IPS-20b (cell line): ENCODE data around the gene TNKS2.

Experiments
- H3K27ac ChIP-seq: one replicate; pipeline ENCODE4 v1.5.1; 2013; ENCODE audit warnings: low read length
- H3K27me3 ChIP-seq: 2 replicates; pipeline ENCODE4 v1.6.1; 2013; ENCODE audit warnings: mild to moderate bottlenecking, low read length, inconsistent platforms; ENCODE audit not compliant: insufficient read depth
- H3K36me3 ChIP-seq: 2 replicates; pipeline ENCODE4 v1.6.1; 2013; ENCODE audit warnings: low read depth, mild to moderate bottlenecking, inconsistent platforms, low read length, moderate library complexity; ENCODE audit not compliant: insufficient read depth
- H3K4me1 ChIP-seq: 2 replicates; pipeline ENCODE4 v1.6.1; 2013; ENCODE audit warnings: mild to moderate bottlenecking, control low read depth, inconsistent platforms, low read length, moderate library complexity; ENCODE audit not compliant: insufficient read depth
- H3K4me3 ChIP-seq: 2 replicates; pipeline ENCODE4 v1.5.1; 2013; ENCODE audit warnings: mild to moderate bottlenecking, low read length, inconsistent platforms
- H3K9ac ChIP-seq: 2 replicates; pipeline ENCODE4 v1.6.1; 2013; ENCODE audit warnings: low read depth, mild to moderate bottlenecking, inconsistent platforms, low read length, moderate library complexity
- H3K9me3 ChIP-seq: 2 replicates; pipeline ENCODE4 v1.6.1; 2013; ENCODE audit warnings: mild to moderate bottlenecking, low read depth, low read length, inconsistent platforms; ENCODE audit not compliant: insufficient read depth

Gene TNKS2

DNA sequence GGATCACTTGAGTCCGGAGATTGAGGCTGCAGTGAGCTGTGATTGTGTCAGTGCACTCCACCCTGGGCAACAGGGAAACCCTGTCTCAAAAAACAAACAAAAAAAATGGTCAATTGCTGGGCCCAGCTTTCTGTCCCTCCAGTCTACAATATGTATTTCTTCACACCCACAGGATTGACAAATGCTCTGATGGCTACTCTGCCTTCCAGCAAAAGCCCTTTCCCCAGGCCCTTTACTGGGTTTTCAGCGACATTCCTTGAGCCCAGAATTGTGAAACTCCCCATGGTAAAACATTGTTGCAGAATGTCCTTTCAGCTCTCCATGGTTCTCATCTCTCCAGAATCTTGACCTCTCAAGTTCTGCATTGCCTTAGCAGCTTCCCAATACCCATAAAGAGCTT, 23.7 kb upstream of the TNKS2 start:
- H3K27ac ChIP-seq = no peak overlapping the region
- H3K36me3 ChIP-seq = no peaks in the 10 kb centered on the region
- peaks cover 7% of the 10 kb centered on the region; the same call in 1 of the 2 replicates for H3K4me1 ChIP-seq
- no peaks in the 10 kb centered on the region for H3K27me3 ChIP-seq
- no peaks in the 10 kb centered on the region for H3K9me3 ChIP-seq
- H3K9ac ChIP-seq = no peak overlapping the region
- H3K4me3 ChIP-seq = no peak overlapping the region

DNA sequence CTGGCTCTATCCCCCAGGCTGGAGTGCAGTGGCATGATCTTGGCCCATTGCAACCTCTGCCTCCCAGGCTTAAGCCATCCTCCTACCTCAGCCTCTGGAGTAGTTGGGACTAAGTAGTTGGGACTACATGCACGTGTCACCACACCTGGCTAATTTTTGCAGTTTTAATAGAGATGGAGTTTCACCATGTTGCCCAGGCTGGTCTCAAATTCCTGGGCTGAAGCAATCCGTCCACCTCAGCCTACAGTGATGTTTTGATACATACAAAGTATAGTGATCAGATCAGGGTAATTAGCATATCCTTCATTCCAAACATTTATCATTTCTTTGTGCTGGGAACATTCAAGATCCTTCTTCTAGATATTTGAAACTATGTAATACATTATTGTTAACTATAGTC, 22.5 kb upstream of the TNKS2 start:
- peaks cover 7% of the 10 kb centered on the region; the same call in 1 of the 2 replicates for H3K4me1 ChIP-seq
- no peak overlapping the region for H3K4me3 ChIP-seq
- no peak overlapping the region for H3K9ac ChIP-seq
- no peak overlapping the region for H3K27ac ChIP-seq
- no peaks in the 10 kb centered on the region for H3K27me3 ChIP-seq
- H3K9me3 ChIP-seq = no peaks in the 10 kb centered on the region
- H3K36me3 ChIP-seq = no peaks in the 10 kb centered on the region

DNA sequence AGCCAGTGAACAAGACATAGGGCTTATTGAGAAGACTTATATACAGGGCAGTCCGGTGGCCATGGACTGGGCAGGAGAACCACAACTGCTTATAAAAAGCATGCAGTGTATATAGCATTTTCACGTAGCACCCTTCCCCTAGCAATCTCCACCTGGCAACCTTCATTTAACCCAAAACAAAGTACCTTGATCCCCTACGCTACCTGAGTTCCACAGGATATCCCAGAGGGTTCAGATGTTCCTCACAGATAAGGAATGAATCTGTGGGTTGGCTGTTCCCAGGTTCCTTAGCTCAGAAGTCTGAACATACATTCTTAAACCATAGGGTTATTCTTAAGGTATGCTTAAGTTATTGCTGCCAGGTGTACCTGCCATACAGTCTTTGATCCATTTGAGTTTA, 22.0 kb upstream of the TNKS2 start:
- H3K4me1 ChIP-seq = peaks cover 7% of the 10 kb centered on the region; the same call in 1 of the 2 replicates
- H3K27ac ChIP-seq = no peak overlapping the region
- H3K9ac ChIP-seq = no peak overlapping the region
- no peaks in the 10 kb centered on the region for H3K36me3 ChIP-seq
- no peaks in the 10 kb centered on the region for H3K27me3 ChIP-seq
- H3K4me3 ChIP-seq = no peak overlapping the region
- no peaks in the 10 kb centered on the region for H3K9me3 ChIP-seq

DNA sequence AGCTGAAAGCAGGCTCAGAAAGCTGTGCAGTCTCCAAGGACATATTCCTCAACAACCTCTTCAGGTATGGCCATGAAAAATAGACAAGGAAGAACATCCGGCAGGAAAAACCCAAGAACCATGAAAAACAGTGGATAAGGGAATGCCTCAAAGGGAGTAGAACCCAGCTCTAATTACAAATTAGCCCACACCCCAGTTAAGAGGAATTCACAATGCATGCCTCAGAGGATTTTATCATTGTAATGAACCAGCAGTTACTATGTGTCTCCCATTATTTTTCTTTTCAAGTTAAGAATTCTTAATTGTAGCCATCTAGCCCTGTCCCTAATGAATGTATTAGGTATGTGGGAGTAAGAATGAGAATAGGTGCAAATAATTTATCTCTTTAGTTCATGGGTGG, 19.7 kb upstream of the TNKS2 start:
- H3K9me3 ChIP-seq = no peaks in the 10 kb centered on the region
- H3K27me3 ChIP-seq = no peaks in the 10 kb centered on the region
- no peaks in the 10 kb centered on the region for H3K36me3 ChIP-seq
- H3K4me1 ChIP-seq = peaks cover 22% of the 10 kb centered on the region; the same call in 1 of the 2 replicates
- H3K27ac ChIP-seq = no peak overlapping the region
- H3K9ac ChIP-seq = no peak overlapping the region
- no peak overlapping the region for H3K4me3 ChIP-seq

DNA sequence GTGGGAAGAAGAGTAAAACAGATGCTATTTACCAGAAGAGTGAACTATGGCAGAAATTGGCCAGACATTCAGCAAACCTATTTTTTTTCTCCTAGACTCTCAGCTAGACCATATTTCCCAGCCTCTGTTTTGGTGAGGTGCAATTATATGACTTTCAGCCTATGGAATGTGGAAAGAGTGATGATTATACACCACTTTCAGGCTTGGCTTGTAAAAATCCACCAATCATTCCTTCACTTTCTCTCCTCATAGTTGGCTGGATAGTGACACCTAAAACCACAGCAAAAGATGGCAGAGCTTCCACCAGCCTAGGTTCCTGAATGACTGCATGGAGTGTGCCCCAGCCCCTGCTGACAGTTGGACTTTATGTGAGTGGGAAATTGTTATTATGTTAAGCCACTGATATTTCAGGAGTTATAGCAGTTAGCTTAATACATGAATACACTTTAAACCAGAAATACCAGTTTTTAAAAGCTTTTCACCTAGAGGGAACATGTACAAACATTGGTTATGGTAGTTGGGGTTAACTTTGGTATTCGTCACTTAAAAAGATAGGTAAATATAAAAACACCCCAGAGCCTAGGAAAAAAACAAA, 19.1 kb upstream of the TNKS2 start:
- peaks cover 22% of the 10 kb centered on the region; the same call in 1 of the 2 replicates for H3K4me1 ChIP-seq
- no peaks in the 10 kb centered on the region for H3K27me3 ChIP-seq
- no peak overlapping the region for H3K27ac ChIP-seq
- H3K36me3 ChIP-seq = no peaks in the 10 kb centered on the region
- H3K9ac ChIP-seq = no peak overlapping the region
- H3K4me3 ChIP-seq = no peak overlapping the region
- no peaks in the 10 kb centered on the region for H3K9me3 ChIP-seq

DNA sequence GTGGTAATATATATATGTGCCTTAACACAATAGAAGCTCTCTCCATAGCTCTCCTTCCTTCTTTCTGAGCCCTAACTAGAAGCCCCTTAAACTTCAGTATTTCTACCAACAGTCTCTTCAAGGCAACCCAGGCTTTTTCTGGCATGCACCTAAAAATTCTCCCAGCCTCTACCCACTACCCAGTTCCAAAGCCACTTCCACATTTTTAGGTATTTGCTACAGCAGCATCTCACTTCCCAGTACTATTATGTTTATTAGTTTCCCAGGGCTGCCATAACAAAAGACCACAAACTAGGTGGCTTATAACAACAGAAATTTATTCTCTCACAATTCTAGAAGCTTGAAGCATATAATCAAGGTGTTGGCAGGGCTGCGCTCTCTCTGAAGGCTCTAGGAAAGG, 15.7 kb upstream of the TNKS2 start:
- Histone ChIP-seq H3K4me1 (peaks cover 22% of the 10 kb centered on the region; the same call in 1 of the 2 replicates), H3K27me3 (no peaks in the 10 kb centered on the region), H3K9me3 (no peaks in the 10 kb centered on the region), H3K9ac (peak overlapping the region; percentile 19; the same call in 1 of the 2 replicates), H3K27ac (no peak overlapping the region), H3K4me3 (no peak overlapping the region), H3K36me3 (no peaks in the 10 kb centered on the region)

DNA sequence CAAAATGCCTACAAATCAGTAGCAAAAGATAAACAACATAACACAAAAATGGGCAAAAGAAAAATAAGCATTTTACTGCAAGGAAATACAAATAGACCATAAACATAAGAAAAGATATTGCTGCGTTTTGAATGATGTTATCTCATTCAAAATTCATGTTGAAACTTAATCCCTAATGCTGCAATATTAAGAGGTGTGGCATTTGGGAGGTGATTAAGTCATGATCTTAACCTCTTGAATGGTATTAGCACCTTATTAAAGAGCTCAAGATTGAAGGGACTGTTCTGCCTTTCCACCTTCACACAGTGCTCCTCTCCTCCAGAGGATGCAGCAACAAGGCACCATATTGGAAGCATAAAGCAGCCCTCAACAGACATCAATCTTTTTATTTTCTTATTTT, 12.4 kb upstream of the TNKS2 start:
- Histone ChIP-seq H3K9me3 (no peaks in the 10 kb centered on the region), H3K36me3 (no peaks in the 10 kb centered on the region), H3K27ac (no peak overlapping the region), H3K4me1 (peaks cover 24% of the 10 kb centered on the region), H3K4me3 (no peak overlapping the region), H3K9ac (no peak overlapping the region), H3K27me3 (no peaks in the 10 kb centered on the region)

DNA sequence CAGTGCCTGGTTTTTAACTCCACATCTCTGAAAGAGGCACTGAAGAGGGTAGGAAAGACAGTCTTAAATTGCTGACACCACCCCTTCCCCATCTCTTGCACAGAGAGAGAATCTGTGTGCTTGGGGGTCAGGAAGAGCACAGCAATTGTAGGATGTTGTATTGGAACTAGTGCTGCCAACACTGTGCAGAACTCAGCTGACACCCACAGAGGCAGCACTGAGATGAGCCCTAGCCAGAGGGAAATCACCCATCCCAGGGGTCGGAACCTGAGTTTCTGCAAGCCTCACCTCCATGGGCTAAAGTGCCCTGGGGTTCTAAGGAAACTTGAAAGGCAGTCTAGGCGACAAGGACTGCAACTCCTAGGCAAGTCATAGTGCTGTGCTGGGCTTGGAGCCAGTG, 11.0 kb upstream of the TNKS2 start:
- Histone ChIP-seq H3K4me1 (peaks cover 20% of the 10 kb centered on the region), H3K27ac (no peak overlapping the region), H3K36me3 (no peaks in the 10 kb centered on the region), H3K27me3 (no peaks in the 10 kb centered on the region), H3K9ac (no peak overlapping the region), H3K4me3 (no peak overlapping the region), H3K9me3 (no peaks in the 10 kb centered on the region)

DNA sequence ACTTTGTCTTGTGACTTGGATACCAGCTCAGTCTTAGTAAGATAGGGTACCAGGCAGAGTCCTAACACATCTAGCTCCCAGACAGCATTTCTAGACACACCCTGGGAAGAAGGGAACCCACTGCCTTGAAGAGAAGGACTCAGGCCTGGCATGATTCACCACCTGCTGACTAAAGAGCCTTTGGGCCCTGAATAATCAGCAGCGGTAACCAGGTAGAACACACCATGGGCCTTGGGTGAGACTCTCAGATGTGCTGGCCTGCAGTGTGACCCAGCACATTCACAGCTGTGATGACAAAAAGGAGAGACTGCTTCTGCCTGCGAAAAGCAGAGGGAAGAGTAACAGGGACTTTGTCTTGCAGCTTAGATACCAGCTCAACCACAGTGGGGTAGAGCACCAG, 10.4 kb upstream of the TNKS2 start:
- H3K4me1 ChIP-seq = peaks cover 15% of the 10 kb centered on the region
- no peaks in the 10 kb centered on the region for H3K36me3 ChIP-seq
- H3K4me3 ChIP-seq = no peak overlapping the region
- no peaks in the 10 kb centered on the region for H3K9me3 ChIP-seq
- H3K9ac ChIP-seq = no peak overlapping the region
- H3K27ac ChIP-seq = no peak overlapping the region
- no peaks in the 10 kb centered on the region for H3K27me3 ChIP-seq

DNA sequence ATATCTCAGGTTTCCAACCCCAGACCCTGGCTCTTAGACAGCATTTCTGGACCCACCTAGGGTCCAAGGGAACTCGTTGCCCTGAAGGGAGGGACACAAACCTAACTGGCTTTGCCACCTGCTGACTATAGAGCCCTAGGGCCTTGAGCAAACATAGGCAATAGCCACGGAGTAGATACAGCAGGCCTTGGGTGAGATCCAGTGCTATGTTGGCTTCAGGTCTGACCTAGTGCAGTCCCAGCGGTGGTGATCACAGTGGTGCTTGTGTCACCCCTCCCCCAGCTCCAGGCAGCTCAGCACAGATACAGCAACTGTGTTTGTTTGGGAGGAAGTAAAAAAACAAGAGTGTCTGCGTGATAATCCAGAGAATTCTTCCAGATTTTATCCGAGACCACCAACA, 9.7 kb upstream of the TNKS2 start:
- Histone ChIP-seq H3K4me1 (peaks cover 9% of the 10 kb centered on the region), H3K9me3 (no peaks in the 10 kb centered on the region), H3K36me3 (no peaks in the 10 kb centered on the region), H3K4me3 (no peak overlapping the region), H3K9ac (no peak overlapping the region), H3K27me3 (no peaks in the 10 kb centered on the region), H3K27ac (no peak overlapping the region)

DNA sequence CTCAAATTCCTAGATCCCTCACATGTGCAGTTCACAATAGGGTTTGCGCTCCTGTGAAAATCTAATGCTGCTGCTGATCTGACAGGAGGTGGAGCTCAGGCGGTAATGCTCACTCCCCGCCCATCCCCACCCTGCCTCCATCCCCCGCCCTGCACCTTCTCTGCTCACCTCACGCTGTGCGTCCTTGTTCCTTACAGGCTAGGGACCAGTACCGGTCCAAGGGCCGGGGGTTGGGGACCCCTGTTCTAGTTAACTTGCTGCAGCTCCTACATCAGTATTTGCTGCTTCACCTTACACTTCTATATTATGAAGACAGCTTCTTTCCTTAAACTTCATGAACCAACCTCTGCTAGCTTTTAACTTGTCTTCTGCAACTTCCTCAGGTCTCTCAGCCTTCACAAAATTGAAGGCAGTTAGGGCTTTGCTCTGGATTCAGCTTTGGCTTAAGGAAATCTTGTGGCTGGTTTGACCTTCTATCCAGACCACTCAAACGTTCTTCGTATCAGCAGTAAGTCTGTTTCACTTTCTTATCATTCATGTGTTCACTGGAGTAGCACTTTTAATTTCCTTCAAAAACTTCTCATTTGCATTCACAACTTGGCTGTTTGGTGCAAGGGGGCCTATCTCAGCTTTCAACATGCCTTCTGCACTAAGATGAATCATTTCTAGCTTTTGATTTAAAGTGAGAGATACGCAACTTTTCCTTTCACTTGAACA, 1.7 kb upstream of the TNKS2 start:
- H3K9ac ChIP-seq = peak overlapping the region; percentile 98; the same call in 1 of the 2 replicates
- no peaks in the 10 kb centered on the region for H3K9me3 ChIP-seq
- H3K27ac ChIP-seq = no peak overlapping the region
- peaks cover 6% of the 10 kb centered on the region for H3K36me3 ChIP-seq
- peaks cover 25% of the 10 kb centered on the region for H3K4me1 ChIP-seq
- H3K27me3 ChIP-seq = no peaks in the 10 kb centered on the region
- H3K4me3 ChIP-seq = peak overlapping the region; percentile 99

DNA sequence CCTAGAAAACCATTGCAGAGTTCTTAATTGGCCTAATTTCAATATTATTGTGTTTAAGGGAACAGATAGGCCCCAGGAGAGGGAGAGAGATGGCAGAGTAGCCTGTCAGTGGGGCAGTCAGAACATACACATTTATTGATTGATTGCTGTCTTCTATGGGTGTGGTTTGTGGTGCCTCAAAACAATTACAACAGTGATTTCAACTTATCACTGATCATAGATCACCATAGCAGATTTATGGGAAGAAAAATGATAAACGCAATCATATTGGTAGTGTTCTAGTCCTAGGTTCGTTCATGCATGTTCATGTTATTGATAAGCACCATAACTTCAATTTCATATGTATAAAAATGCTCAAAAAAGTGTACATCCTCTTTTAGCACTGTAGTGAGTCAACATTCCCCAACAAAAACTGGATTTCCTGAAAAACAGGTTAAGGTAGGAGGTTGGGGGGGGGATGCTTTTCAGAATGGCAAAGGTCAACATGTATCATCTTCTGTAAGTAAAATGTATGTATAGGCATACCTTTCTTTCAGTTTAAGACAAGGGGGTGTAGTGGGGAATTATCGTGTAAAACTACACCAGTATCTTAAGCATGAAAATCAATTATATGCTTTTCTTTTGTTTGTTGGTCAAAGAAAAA, 1.1 kb upstream of the TNKS2 start:
- no peaks in the 10 kb centered on the region for H3K27me3 ChIP-seq
- peak overlapping the region; percentile 98 for H3K9ac ChIP-seq
- peaks cover 25% of the 10 kb centered on the region for H3K4me1 ChIP-seq
- peak overlapping the region; percentile 98 for H3K27ac ChIP-seq
- peaks cover 13% of the 10 kb centered on the region for H3K36me3 ChIP-seq
- H3K4me3 ChIP-seq = peak overlapping the region; percentile 99
- no peaks in the 10 kb centered on the region for H3K9me3 ChIP-seq
